ENCODE data around the gene ATG101.

Gene ATG101

GRCh38 chr12:52069327-52070184 lies at the start of gene ATG101:
Gene ATG101 (plus strand): TSS chr12:52069978. CDS start chr12:52073651, 3,673 bp downstream.
- peak; percentile 62 for DNase-seq

DNA sequence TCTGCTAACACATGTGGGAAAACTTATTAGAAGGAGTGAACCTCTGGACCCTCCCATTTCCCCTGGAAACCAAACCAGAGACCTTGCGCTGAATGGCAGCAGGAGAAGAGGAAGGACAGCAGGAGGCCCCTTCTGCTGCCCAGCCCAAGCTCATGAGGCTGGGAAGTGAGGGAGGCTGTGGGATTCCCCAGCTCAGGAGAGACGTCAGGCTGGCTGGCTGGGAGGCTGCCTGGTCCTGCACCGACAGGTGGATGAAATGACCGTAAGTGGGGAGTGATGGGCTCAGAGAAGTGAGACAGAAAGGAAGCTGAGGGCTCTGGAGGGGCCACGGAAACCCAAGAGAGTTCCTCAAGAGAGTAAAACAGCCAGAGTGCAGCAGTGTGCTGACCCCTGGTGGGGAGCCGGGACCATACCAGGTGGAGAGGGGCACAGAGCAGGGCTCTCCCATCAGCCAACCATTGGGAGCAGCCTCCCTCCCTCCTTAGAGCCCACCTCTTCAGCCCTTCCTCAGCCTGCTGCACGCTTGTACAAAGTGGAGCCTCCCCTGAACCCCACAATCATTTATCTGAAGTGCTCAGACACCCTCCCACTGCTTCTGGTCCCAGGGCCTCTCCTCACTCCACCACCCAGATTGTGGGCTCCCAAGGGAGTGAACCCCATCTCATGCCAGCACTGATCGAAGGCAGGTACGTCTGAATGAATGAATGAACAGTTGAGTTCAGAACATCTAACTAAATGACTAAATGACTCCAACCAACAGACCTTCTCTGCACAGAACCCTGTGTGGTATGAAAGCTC lies 49.0 kb upstream of the ATG101 start:
- DNase-seq: no peak

- no peak for DNase-seq
These were observed 47.0 kb upstream of the ATG101 start for GRCh38 chr12:52022841-52023181.

GRCh38 chr12:52023182-52023975 lies 46.4 kb upstream of the ATG101 start:
- DNase-seq: no peak

DNA sequence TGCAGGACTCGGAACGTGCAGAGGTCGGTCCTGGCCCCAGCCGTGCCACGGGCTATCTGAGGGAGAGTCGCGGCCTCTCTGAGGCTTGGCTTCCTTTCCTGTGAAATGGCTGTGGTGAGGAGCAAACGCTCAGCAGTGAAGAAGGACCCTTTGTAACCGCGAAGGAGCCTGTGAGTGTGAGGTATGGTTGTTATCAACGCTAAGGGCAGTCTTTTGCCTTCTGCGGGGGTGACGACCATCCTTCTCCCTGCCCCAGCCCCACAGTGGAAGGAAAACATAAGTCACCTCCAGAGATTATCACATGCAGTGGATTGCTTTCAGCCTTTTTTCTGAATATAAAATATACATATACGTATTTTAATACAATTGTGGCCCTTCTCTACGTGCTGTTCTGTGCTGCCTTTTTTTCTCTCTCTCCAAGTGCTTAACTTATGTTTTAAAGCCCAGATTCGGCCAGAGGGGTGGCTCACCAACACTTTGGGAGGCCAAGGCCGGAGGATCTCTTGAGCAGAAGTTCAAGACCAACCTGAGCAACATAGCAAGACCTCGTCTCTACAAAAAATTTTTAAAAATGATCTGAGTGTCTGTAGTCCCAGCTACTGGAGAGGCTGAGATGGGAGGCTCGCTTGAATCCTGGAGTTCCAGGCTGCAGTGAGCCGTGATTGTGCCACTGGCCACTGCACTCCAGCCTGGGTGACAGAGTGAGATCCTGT lies 45.6 kb upstream of the ATG101 start:
- no peak for DNase-seq

- DNase-seq: no peak
These were observed 44.9 kb upstream of the ATG101 start for GRCh38 chr12:52024845-52025230.

- DNase-seq: no peak
These were observed 43.5 kb upstream of the ATG101 start for GRCh38 chr12:52026263-52026662.

- DNase-seq: no peak
These were observed 42.5 kb upstream of the ATG101 start for GRCh38 chr12:52027085-52027843.

- no peak for DNase-seq
These were observed 40.1 kb upstream of the ATG101 start for GRCh38 chr12:52029685-52030084.

GRCh38 chr12:52032446-52032803 lies 37.4 kb upstream of the ATG101 start:
- DNase-seq: no peak

DNA sequence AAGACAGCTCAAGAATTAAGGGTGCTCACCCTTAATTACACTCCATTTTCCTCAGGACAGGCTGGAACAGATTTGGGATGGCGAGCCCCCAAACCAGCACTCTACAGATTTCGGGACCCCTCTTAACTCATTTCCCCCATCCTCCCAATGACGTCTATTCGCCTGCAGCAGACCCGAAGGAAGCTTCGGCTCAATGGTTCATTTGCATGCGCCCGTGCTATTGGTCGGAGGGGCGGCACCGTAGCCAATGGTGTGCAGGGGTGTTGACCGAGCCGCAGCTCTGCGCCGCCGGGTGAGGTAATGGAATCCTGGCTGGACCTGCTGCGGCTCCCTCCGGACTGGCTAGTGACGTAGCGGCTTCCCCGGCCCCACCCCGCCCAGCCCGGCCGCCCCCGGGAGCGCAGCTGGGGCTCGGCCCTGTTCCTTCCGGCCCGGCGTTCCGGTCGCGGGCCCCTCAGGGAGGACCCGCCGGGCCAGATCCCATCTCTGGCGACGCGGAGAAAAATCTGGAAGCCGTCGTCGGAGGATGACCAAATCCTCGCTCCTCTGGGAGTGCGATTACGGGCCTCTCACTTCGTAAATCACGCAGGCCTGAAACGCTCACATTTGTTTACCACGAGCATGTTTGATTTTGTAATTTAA lies 36.9 kb upstream of the ATG101 start:
- peak; percentile 11 for DNase-seq

DNA sequence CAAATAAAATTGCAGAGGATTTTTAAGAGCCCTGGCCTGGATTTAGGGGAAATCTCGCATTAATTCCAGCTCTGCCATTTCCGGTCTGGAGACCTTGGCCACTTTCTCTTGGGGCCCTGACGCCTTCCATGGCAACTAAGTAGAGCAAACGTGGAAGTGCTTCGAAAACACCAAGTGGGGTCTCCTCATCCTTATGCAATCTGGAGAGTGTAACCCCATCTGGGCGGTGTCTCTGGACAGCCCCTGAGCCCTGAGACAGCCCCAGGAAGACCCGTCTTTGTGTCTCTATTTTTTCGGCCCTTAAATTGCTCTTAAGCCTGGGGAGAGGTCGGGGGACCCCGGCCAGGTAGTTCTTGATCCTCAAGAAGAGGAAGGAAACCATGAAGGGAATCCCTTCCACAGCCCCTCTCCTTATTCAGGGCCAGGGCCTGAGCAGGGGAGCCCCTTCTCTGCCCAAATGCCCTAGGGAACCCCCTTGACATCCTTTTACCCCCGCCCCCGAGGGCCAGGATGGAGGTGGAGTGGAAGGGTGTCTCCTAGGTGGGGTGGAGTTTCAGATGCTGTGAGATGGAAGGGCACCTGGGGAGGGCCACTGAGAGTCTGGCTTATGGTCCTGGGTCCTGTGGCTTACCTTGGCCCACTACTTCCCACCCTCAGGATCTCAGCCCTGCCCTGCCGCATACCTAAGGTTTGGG lies 36.2 kb upstream of the ATG101 start:
- DNase-seq: no peak

DNA sequence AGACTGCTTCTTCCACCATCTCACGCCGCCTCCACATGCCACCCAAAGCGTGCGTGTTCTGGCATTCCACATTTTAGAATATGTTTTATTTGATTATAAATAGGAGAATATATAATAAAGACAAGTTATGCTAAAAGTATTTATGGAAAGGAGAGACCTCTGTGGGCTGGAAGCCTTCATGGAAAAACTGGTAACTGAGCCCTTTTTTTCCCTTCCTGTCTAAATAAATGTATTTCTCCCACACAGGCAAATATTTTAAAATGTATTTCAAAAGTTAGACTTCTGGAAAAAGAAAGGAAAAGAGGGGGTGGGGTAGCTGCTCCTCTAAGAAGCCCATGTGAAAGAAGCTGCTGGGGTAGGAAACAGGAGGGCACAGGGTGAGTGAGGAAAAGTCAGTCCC lies 34.6 kb upstream of the ATG101 start:
- no peak for DNase-seq

GRCh38 chr12:52035926-52036325 lies 33.9 kb upstream of the ATG101 start:
- no peak for DNase-seq

DNA sequence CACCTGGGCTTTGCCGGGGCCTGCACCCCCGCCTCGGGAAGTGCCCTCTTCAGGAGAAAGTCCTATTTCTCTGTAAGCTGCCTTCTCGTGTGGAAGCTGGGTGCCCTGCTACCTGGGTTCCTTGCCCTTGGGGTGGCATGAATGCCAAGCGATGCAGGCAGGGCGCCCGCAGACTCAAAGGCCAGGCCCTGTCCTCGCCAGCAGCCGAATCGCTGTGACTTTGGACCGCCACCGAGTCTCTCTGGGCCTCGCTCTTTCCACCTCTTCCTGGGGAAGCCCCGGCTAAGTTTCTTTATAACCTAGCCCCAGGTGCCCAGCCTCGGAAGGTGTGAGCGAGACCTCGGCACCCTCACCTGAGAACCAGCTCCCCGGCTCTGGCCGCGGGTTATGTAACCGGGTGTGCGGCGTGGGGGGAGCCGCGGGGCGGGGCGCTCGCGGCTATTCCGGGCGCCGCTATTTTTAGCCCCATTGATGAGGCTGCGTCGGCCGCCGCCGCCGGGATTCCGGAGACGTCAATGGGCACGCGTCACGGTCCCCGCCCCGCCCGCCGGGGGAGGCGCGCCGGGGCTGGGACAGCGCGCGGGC lies 33.1 kb upstream of the ATG101 start:
- DNase-seq: no peak

GRCh38 chr12:52037248-52037861 lies 32.4 kb upstream of the ATG101 start:
- no peak for DNase-seq

DNA sequence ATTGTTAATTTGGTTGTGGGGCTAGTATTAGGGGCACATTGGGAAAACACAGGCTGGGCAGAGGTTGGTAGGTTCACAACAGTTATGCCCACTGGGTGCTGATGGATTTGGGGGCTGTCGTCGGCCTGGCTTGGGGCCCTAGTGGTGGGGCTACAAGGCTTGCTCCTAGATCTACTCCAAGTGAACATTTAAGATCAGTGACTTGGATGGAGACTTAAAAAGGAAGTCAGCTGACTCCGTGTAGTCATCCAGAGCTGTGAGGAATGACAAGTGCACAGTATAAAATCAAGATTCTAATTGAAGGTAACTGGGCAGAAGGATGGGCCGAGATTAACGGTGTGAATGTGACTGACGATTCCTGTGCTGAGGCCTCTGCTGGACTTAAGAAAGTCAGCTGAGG lies 31.3 kb upstream of the ATG101 start:
- DNase-seq: no peak

- DNase-seq: no peak
These were observed 28.7 kb upstream of the ATG101 start for GRCh38 chr12:52041035-52041434.

DNA sequence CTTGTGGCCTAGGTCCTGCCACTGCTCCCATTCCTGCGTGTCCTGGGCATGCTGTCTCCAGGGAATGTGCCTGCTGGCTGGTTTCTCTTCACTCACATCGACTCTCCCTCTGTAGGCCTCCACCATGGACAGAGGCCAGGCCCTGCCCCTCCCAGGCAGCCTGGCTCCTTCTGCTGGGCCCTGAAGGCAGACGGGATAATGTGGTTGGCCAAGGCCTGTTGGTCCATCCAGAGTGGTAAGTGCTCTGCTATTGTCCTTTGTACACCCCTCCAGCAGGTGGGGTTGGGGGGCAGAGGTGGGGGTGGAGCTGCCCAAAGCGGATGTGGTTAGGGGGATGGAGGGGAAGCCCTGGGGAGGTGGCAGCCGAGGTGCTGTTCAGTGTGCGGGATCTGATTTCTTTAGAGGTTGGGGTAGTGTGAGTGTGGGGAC lies 28.1 kb upstream of the ATG101 start:
- no peak for DNase-seq
